ENCODE measurements around the gene ASB11.
A peak's percentile ranks its signal among the peaks of the same experiment; 100 is the strongest.
"Not testable (repeated sequence)": the region's sequence is repeated elsewhere in the genome, so short reads cannot be mapped to it uniquely, and the experiment has no call there.

Gene ASB11, protein sequence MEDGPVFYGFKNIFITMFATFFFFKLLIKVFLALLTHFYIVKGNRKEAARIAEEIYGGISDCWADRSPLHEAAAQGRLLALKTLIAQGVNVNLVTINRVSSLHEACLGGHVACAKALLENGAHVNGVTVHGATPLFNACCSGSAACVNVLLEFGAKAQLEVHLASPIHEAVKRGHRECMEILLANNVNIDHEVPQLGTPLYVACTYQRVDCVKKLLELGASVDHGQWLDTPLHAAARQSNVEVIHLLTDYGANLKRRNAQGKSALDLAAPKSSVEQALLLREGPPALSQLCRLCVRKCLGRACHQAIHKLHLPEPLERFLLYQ

DNA sequence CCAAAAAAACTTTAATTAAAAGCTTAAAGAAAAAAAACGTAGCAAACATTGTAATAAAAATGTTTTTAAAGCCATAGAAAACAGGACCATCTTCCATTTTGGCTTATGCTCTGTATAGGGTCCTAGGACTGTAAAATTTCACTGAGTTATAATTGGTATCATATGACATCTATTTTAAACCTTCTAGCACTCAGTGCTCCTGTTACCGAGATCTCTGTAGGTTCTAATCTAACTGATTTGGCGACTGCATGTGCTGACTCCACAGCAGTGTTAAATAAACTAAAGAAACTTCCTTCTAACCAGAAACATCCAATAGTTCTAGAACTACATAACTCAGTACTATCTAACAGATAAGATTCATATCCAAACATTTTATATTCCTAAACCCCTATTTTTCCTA lies at the start of gene ASB11:
Gene ASB11, minus strand, starts transcription at position 132 of the 400 bp plus-strand sequence. Its CDS starts 35 bp downstream, at position 97.
- no peak for DNase-seq

DNA sequence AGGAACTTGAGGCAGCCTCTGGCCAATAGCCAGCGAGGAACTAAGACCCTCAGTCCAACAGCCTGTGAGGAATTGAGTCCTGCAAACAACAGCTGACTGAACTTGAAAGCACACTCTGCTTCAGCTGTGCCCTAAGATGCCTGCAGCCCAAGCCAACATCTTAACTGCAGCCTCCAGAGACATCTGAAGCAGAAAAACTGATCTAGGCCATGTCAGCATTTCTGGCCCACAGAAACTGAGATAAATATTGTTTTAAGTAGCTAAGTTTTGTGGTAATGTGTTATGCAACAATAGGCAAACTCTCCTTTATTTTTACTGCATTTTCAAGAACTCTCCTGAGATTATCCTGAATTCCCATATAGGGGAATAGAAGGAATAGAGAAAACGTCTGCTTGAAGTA lies 44.3 kb upstream of the ASB11 start:
- DNase-seq, result no peak

DNA sequence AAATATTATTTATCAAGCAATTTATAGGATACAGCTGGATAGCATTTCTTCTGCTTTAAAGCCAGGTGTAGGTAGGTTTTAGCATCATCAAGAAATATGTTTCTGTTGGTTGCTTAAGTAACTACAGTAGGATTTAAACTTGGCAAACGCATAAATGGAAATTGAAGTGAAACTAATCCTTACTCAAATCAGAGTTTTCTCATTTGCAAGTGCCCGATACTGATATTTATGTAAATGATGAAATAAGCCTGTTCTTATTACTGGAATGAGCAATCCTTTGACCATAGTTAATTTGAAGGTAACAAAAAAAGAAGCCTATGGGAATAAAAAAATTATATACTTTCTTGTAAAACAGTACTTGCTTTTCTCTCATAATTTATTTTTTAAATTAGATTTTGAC lies 43.1 kb upstream of the ASB11 start:
- DNase-seq, result no peak

DNA sequence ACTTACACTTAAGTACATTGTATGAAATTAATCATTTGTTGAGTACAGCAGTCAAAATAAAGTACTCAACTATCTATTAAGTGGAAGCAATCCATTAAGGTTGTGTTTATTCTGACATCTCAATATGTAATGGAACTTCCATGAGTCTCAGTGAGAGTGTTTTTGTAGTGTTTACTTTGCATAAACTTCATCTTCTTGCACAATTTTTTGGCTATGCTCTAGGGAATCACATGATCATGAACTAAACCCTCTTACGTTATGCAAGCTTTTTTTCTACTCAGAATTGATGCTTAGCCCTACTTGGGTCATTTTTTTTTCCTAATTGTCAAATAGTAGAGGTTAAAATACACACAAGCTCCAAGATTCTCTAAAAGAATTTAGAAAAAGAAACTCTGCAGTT lies 41.0 kb upstream of the ASB11 start:
- DNase-seq, result no peak

DNA sequence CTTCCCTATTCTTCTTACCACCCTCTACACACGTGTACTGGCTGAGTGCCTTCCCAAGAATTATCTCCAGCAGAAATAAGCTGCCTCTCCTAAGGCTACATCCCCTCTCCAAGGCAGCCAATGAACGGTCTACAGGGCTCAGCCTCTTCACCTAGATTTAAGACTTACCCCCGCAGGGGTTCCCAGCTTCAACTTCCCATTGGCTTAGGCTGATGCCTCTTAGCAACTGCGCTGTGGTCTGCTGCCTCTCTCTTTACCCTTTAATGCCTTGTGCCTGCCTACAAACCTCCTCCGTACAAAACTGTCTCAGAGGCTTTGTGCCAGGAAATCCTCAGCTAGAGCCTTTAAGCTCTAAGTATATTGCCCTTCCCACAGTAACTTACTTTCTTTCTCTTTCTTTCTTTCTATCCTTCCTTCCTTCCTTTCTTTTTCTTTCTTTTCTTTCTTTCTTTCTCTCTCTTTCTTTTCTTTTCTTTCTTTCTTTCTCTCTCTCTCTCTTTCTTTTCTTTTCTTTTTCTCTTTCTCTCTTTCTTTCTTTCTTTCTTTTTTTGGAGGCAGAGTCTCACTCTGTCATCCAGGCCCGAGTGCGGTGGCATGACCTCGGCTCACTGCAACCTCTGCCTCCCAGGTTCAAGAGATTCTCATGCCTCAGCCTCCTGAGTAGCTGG lies 35.0 kb upstream of the ASB11 start:
- DNase-seq, result no peak

DNA sequence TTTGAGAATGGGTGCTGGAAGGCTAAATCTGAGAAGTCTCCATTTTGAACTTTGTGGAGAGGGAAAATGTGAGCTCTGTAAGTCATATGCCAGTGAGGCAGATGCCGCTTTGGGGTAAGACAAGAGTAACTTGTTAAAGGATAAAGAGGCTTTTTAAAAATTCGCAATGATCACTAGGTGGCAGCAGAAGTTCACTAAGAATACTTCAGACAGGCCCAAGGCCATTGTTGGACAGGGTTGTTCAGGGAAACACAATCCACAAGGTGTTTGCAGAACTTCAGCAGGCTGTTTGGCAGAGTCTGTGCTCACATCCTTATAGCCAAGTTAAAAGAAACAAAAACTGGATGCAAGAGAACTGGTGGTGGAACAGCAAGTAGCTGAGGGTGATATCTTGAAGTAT lies 33.6 kb upstream of the ASB11 start:
- peak; percentile 7 to 52 for DNase-seq

DNA sequence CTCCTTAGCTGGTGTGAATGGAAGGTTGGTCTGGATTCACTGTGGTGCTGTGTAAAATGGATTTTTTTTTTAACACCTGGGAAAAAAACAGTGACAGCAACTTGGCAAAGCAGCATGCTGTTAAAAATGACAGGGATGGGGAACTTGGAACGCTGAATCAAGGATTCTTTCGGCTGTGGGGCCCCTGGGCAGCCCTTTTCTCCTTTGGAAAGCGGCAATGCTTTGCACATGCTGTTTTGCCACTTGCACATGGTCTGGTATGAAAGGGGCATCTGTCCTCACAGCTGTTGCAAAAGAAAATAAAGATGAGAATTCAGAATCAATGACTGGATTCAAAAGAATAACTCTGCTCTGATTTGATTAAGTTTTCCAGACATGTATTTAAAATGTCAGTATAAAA lies 30.5 kb upstream of the ASB11 start:
- no peak for DNase-seq

DNA sequence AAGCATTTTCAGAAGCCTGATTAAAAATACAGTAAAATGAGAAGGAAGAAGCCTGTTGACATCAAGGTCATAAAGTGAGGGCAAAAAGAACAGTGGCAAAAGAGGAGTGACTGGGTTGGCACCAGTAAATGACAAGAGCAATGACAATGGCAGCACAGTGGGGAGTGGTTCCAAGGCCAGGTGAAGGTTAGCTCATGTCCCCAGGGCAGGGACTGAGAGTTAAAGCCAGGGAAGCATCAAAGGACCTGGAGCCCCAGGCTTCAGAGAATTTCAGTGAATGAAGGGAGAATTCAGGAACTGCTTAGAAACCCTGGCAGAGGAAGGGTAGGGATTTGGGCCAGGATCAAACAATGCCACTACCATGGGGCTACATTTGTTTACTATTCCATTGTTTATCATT lies 28.7 kb upstream of the ASB11 start:
- no peak for DNase-seq

DNA sequence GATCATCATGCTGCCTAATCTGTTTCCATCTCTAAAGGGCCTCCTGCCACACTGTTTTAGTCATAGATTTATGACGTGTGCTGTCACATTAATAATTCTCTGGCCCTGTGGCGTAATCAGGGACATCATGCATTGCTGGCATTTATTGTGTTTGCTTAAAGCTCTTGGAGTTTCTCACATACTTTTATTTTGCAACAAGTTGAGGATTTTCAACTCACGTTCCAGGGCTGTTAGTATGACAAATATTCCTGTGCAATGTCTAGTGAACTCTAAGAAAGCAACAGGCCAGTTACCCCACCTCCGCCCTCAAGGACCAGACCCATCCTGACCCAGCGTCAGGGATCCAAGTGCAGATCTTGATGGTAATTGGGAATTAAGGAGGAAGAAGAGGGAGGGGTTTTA lies 27.6 kb upstream of the ASB11 start:
- no peak for DNase-seq

DNA sequence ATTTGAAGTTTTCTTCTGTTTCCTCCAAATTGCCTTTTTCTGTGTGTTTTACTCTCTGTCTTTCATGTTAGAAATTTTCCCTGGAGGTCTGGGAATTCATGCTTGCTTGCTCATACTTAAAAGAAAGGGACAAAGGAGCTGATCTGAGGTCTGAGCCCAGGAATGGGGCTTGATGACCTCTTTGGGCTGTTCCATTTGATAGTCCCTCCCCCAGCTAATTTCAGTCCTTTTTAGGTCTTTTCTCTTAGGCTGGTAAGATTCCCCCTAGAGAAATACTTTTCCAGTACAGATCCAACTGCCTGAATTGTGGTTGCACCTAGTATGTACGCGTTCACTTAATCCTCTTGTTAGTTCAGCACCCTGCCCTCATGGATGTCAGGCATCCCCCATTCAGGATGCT lies 25.4 kb upstream of the ASB11 start:
- no peak for DNase-seq

DNA sequence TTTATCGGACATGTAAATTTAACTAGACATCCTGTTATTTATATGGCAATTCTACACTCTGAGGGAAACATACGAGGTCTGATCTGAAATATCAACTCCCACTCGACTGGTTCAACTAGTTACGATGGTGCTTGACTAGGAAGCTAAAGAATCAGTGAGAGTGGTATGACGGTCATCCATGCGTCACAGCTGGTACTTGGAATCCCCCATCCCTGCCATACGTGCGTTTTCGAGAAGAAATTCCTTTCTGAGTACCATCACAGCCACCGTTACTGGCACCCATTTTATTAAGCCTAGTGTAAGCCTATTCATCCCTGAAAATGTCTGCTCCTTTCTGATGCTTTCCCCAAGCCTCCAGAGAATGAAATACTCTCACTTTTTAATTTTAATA lies 20.6 kb upstream of the ASB11 start:
- no peak for DNase-seq

DNA sequence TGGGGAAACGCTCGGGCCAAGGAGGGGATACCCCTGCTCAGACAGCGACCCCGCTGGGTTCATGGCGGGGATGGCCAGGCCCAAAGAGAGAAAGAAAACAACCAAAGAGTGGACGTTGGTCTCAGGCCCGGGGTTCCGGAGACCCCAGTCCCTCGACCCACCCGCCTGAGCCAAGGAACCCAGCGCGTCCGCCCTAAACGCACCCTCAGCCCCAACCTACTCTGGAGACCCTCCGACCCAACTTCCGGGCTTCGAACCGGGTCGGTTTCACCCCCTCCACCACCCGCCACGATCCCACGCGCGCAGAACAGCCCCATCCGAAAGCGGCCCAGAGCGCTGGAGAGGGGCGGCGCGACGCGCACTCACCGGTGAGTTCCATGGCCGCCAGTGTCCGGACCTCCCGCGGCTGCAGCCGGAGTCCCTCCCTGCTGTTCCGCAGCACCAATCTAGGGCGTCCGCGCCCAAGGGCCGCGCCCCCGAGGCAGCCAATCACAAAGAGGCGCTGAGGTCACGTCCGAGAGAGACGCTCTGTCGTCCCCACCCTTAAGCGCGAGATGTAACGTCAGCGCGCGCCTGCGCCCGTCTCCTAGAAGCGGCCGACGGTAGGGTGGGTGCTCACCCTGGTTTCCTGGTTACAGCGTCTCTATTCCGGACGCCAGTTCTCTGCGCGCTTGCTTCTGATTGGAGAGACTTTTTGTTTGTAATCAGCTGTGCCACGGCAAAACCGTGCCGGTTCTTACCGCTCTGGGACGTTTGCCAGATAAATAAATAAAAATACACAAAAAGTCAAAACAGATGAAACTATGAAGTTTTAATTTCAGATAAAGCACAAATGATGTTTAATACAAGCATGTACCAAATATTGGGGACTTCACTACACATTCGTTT lies 19.9 kb upstream of the ASB11 start, which contains the start of gene PIGA:
Gene PIGA, minus strand, starts transcription at position 389 of the 888 bp plus-strand sequence. CDS start 3,593 bp downstream, outside the sequence.
- DNase-seq, result peak; percentile 86 to 87

DNA sequence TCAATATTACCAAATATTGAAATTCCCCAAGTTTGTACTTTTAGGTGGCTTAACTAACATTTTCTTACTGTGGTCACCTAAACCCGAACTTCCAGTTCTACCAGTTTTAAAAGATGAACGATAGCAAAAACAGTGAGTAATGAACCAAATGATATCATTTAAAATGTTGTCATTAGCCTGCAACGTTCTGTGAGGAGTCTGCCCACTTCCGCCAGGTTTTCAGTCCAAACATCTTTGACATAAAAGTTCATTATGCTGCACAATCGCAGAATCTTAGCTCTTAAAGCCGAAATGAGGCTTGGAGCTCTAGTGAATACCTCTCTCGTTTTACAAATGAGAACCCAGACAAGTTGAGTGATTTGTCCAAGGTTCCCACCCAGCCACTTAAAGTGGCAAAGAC lies 19.1 kb upstream of the ASB11 start:
- no peak for DNase-seq

DNA sequence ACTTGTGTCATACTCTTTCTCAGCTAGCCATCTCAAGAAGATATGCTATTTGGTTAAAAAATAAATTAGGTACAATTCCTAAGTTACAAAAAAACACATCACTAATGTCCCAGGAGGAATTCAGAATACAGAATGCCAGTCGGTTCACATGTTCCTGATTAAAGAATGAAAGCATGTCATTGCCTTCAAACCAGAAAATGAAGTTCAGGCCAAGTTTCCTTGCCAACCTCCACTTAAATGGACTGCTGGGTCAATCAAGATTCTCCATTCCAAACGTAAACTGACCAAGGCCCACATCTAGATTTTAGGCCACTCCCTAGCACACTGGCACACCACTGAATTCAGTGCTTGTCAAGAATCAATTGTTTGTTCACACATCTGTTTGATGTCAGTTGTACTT lies 13.4 kb upstream of the ASB11 start:
- DNase-seq, result no peak

DNA sequence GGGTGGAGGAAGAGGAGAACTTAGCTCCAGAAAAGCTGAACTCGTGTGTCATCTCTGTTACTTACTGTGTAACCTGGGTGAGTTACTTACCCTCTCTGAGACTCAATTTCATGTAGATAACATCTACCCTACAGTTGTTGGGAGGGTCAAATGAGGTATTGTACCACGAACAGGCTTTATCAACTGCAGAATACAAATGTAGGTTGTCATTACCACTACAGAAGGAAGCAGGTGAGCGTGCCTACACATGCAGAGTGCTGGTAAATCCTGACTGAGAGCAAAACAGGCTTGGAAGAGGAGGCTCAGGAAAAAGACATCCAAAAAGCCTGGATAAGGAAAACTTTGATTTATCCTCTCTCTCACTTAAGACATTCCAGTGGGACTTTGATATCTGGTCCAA lies 12.7 kb upstream of the ASB11 start:
- DNase-seq, result no peak

DNA sequence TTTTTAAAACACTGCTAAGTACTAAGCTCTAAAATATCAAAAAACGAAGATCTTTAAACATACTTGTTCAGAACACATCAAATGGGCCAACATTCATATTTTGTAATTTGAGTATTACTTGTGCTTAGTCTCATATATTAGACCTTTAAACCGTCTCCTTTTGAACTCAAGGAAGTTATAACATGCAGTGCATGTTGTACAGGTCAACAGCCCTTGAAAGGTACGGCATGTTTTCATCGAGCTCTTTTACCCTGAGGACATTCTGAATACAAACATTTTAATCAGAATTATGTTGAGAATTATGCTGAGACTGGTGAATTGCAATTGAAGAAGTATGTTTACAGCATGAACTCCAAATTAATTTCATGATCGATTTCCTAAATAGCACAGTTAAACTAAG lies 7.0 kb upstream of the ASB11 start:
- no peak for DNase-seq

DNA sequence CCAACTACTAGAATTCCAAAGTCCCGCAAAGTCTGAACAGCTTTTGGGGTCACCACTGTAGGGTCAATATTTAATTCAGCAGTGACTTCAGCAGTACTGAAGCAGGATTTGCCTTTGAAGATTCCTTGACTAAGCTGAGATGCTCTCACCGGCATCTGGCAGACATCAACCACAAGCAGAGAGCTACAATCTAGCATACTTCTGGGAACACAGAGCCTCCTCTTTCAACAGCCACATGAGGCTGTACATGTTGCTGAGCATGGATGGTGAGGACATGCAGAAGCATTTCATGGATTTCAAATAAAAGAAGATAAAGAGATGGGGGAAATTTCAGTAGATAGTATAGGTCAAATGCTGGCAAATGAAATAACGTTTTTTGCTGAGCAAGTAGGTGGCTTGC lies 6.6 kb upstream of the ASB11 start:
- DNase-seq, result no peak

DNA sequence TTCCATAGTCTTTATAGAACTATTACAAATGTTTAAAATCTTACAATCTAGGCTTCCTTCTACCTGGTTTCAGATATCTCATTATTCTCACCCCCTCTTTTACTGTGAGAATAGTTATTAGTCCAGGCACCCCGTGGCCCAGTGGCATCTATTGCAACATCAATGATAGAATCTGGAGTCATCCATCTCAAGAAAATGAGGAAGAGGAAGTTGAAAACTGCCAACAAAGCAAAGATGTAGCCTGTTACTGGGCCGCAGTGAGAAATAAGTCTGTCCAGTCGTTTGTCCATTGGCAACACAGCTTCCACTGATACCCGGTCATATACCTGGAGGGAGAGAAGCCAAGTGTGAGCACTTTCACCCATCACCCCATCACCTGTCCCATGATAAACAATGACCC lies 6.0 kb upstream of the ASB11 start:
- DNase-seq, result peak in 1 of 2 donors; percentile 2

DNA sequence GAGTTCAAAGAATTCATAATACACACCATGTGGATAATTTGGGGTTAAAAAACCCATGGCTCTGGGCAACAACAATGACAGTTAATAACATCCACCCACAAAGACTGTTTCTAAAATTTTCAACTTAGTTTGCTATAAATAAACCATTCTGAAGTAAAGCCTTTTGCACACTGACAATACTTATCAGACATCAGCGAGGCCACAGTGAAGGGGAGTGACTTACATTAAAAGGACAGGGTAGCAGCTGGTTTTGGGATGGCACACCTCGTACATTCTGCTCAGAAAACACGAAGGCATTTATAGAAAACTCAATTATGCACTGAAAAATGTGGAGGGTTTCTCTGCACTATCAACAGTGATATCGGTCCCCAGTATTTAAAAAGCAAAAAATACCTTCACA lies 4.9 kb upstream of the ASB11 start:
- no peak for DNase-seq

DNA sequence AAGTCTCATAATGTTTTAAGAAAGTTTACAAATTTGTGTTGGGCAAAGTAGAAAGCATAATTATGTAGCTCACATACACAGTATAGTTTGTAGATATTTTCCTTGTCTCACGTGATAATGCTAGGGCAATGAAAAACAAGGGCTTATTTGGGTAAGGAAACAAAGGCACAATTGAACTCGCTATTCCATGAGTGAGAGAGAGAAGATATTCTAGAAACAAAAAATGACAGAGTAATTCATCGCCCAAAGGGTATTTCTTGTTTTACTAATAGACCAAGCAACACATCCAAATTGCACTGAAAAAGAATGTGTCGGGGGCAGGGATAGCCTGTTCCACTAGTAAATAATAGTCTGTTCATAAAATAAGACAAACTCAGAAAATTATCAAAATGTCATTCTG lies 3.6 kb upstream of the ASB11 start:
- DNase-seq, result peak in 1 of 2 donors; percentile 54

DNA sequence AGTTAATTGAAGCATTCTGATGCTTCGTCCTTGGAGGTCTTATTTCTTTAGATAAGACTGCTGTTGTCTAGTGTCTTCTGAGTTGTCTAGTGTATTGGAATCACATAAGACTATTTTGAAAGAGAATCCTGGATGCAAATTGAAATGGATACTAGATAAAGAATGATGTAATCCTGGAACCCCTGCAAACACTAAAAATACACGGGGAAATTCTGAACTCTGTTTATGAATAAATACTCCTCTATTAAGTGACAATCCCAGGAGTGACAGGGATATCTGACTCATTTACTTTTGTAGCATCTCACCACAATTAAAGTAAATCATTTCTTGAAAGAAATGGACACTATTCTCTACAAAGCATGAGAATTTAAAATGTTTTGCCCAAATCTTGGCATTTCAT lies 968 bp downstream of the ASB11 start:
- no peak for DNase-seq

DNA sequence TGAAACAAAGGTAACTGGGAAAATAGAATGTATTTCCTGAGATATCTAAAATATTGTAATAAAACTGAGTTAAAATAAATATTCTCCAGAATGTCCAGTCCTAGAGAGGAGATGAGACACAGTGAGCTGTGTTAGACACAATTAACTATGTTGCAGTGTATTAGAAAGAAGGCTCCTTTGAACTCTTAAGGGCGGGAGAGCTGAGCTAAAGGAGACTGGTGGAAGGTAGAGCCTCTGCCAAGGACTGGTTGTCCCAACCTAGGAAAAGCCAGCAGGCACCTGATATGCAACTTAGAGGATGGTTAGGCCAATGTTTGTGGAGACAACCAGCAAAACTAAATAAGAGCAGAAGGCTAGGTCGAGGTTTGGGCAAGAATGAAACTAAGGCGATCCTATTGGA lies 4.3 kb downstream of the ASB11 start:
- DNase-seq, result no peak

DNA sequence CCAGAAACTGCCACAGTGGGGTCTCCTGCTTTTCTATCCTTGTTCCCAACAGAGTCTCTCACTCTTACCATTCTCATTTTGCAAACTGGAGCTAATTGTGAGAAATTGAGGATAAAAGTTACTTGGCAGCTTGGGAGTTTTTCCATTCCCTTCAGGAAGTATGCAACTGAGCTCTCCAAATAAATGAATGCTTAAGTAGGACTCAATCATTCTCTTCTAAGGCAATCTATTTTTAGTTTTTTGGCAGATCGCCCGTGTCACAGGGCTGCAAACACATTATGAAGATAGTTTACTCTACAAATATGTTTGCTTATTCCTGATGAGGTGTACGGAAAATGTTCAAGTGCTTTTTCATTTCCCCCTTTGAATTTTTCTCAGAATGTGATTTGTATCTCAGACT lies 5.3 kb downstream of the ASB11 start:
- DNase-seq, result peak in 1 of 2 donors; percentile 34

DNA sequence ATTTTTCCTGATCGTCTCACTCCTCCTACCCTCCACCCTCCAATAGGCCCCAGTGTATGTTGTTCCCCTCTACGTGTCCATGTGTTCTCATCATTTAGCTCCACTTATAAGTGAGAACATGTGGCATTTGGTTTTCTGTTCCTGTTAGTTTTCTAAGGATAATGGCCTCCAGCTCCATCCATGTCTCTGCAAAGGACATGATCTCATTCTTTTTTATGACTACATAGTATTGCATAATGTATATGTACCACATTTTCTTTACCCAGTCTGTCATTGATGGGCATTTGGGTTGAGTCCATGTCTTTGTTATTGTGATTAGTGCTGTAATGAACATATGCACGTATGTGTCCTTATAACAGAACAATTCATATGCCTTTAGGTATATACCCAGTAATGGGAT lies 9.5 kb downstream of the ASB11 start:
- DNase-seq, result not testable (repeated sequence)
